Spleen (tissue), 7 donors: ENCODE data around the gene JARID2.

ENCODE experiments used
- POLR2A ChIP-seq, 3 donors: fragments of 450-650 bp; IDR thresholded peaks; one replicate each; pipeline ENCODE4 v1.5.1; 2017; ENCODE audit warnings: antibody characterized with exemption in 3 of 3, mild to moderate bottlenecking in 1 of 3
- POLR2AphosphoS5 ChIP-seq, 3 donors: sonication (generic); formaldehyde crosslinking; IDR thresholded peaks; one replicate each; pipeline ENCODE4 v1.5.1; 2017; ENCODE audit warnings: antibody characterized with exemption in 3 of 3
- TF ChIP-seq, protein P1 (sequence below), 11 experiments: fragments of 200-600 bp in 7 of 11; fragments of 450-650 bp in 4 of 11; sonication (generic) in 4 of 11; IDR thresholded peaks in 8 of 11; conservative IDR thresholded peaks in 3 of 11; 1 replicate in 7 of 11; 2 replicates in 4 of 11; pipeline versions ENCODE4 v1.4.0 to v1.8.0; 2016 to 2021; ENCODE audit warnings: antibody characterized with exemption in 11 of 11, inconsistent platforms in 4 of 11, mild to moderate bottlenecking in 1 of 11
- donor health status: DM: no; HTN: no; CAD: no; lungs with moderate emphysema.
- donor health status: DM: no; HTN: no; CAD: no.
- donor health status: DM: no; HTN: no; CAD: no.

DNA sequence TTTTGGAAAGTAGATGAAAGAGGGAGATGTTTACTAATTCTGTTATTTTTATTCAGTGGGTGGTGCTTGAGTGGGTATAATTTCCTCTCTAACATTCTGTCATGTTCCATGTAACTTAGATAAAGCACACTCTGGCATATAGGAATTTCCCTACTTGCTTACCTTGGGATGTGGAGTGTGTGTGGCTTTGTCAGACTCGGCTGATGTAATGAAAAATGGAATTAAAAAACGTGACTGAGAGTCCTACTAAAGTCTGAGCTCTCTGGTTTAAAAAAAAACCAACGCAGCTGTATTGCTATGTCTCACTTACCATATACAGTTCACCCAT, 98.3 kb downstream of the JARID2 start:
- no peak for TF ChIP-seq POLR2A (IDR thresholded peaks at IDR 0.05)
- TF ChIP-seq, protein P1, sequence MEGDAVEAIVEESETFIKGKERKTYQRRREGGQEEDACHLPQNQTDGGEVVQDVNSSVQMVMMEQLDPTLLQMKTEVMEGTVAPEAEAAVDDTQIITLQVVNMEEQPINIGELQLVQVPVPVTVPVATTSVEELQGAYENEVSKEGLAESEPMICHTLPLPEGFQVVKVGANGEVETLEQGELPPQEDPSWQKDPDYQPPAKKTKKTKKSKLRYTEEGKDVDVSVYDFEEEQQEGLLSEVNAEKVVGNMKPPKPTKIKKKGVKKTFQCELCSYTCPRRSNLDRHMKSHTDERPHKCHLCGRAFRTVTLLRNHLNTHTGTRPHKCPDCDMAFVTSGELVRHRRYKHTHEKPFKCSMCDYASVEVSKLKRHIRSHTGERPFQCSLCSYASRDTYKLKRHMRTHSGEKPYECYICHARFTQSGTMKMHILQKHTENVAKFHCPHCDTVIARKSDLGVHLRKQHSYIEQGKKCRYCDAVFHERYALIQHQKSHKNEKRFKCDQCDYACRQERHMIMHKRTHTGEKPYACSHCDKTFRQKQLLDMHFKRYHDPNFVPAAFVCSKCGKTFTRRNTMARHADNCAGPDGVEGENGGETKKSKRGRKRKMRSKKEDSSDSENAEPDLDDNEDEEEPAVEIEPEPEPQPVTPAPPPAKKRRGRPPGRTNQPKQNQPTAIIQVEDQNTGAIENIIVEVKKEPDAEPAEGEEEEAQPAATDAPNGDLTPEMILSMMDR (IDR thresholded peaks at IDR 0.05 in 8 of 11, conservative IDR thresholded peaks at IDR 0.05 in 3 of 11) = no peak
- no peak for TF ChIP-seq POLR2AphosphoS5 (IDR thresholded peaks at IDR 0.05)
